Activated CD8-positive, alpha-beta T cell treated with anti-CD3 and anti-CD28 coated beads for 36 hours (primary cell): ENCODE results near the gene CASTOR1. TPM values are rescaled to one million over a fixed set of nuclear protein-coding genes. Genes with fewer than 3 reads are reported as not detected.

Source experiments
- ATAC-seq: fragments of 200-7000 bp; cut with Tn5 transposase; one replicate; pipeline ENCODE4 v1.10.0; 2021; ENCODE audit warnings: mild to moderate bottlenecking, moderate library complexity
- CTCF ChIA-PET: fragments of 350-600 bp; sonication (Branson Sonifier 250); formaldehyde crosslinking; loops from one replicate; lab custom pipeline; 2021; ENCODE audit warnings: antibody characterized with exemption; lab: Charles Lee
- POLR2A ChIA-PET: fragments of 350-600 bp; sonication (Branson Sonifier 250); formaldehyde crosslinking; loops from one replicate; lab custom pipeline; 2021; ENCODE audit warnings: antibody characterized with exemption; lab: Charles Lee
- DNase-seq: peaks from one replicate; pipeline ENCODE4 v3.0.0-alpha.2; 2020
- H3K27ac Mint-ChIP-seq: one replicate; pipeline ENCODE4 v1.8.0; 2021; ENCODE audit warnings: mild to moderate bottlenecking, mixed read lengths
- H3K27me3 Mint-ChIP-seq: one replicate; pipeline ENCODE4 v1.8.0; 2021; ENCODE audit warnings: mixed read lengths
- H3K36me3 Mint-ChIP-seq: one replicate; pipeline ENCODE4 v1.8.0; 2021; ENCODE audit warnings: low read depth, mixed read lengths
- H3K4me1 Mint-ChIP-seq: one replicate; pipeline ENCODE4 v1.8.0; 2021; ENCODE audit warnings: low read depth, mixed read lengths
- H3K4me3 Mint-ChIP-seq: one replicate; pipeline ENCODE4 v1.8.0; 2021; ENCODE audit warnings: mild to moderate bottlenecking, moderate library complexity, mixed read lengths
- H3K9me3 Mint-ChIP-seq: one replicate; pipeline ENCODE4 v1.8.0; 2021; ENCODE audit warnings: mixed read lengths
- CTCF ChIP-seq: fragments of 200-600 bp; IDR thresholded peaks from one replicate; pipeline ENCODE4 v1.8.0; 2022; ENCODE audit warnings: antibody characterized with exemption, mild to moderate bottlenecking
- intact Hi-C: fragments of 100-400 bp; cut with micrococcal nuclease; formaldehyde crosslinking; loops from one replicate; pipeline ENCODE4 v1.10.0; 2022
- total RNA-seq, 2 experiments: library from RNA; stranded (reverse); gene quantifications; one replicate each; pipeline ENCODE4 v1.2.3, GENCODE V29; 2021

The CASTOR1 gene
- total RNA-seq, 2 experiments from 2014 or later = 4.2 to 5.1 TPM

- H3K4me3 Mint-ChIP-seq = no peak overlapping the region
- H3K9me3 Mint-ChIP-seq = no peaks in the 10 kb centered on the region
- intact Hi-C loops = no loop called here
- ChIA-PET CTCF (interaction anchor here (1.8 kb wide), 2 partner anchors 22 to 66 kb away, joined by 4 to 6 read pairs; no protein-coding TSS in a partner anchor), POLR2A (interaction anchor here (0.8 to 8.5 kb wide), 4 partner anchors 8 to 58 kb away, joined by 3 to 68 read pairs (median 4); partner anchors contain the start of gene CASTOR1)
- ATAC-seq (no peak), DNase-seq (no peak)
- peak overlapping the region; percentile 26 for H3K27ac Mint-ChIP-seq
- H3K27me3 Mint-ChIP-seq = no peaks in the 10 kb centered on the region
- TF ChIP-seq CTCF = no peak
- peaks cover 78% of the 10 kb centered on the region for H3K4me1 Mint-ChIP-seq
- H3K36me3 Mint-ChIP-seq = peaks cover 14% of the 10 kb centered on the region
These were observed 32.2 kb upstream of the CASTOR1 start for GRCh38 chr22:30321461-30321860.

- ChIA-PET POLR2A (interaction anchor here (1.1 to 2.1 kb wide), 2 partner anchors 8 to 37 kb away, joined by 3 to 4 read pairs; no protein-coding TSS in a partner anchor), CTCF (interaction anchor here (0.7 to 1.0 kb wide), 3 partner anchors 12 to 32 kb away, joined by 3 to 6 read pairs (median 4); no protein-coding TSS in a partner anchor)
- H3K27me3 Mint-ChIP-seq = no peaks in the 10 kb centered on the region
- H3K9me3 Mint-ChIP-seq = no peaks in the 10 kb centered on the region
- no peak overlapping the region for H3K4me3 Mint-ChIP-seq
- peaks cover 18% of the 10 kb centered on the region for H3K36me3 Mint-ChIP-seq
- intact Hi-C loops = no loop called here
- no peak for TF ChIP-seq CTCF
- DNase-seq (no peak), ATAC-seq (no peak)
- peaks cover 84% of the 10 kb centered on the region for H3K4me1 Mint-ChIP-seq
- peak overlapping the region; percentile 76 for H3K27ac Mint-ChIP-seq
These were observed 30.8 kb upstream of the CASTOR1 start for GRCh38 chr22:30320021-30320556.

GRCh38 chr22:30318799-30319419 lies 29.6 kb upstream of the CASTOR1 start:
- Mint-ChIP-seq H3K36me3 (peaks cover 19% of the 10 kb centered on the region), H3K27me3 (no peaks in the 10 kb centered on the region), H3K4me1 (peaks cover 84% of the 10 kb centered on the region), H3K4me3 (no peak overlapping the region), H3K27ac (peak overlapping the region; percentile 76), H3K9me3 (no peaks in the 10 kb centered on the region)
- DNase-seq = no peak
- no peak for TF ChIP-seq CTCF
- CTCF ChIA-PET = interaction anchor here (1.0 kb wide), 1 partner anchor 12 kb away, joined by 3 read pairs; no protein-coding TSS in a partner anchor
- intact Hi-C loops = no loop called here
- POLR2A ChIA-PET = interaction anchor here (1.8 to 2.1 kb wide), 2 partner anchors 9 to 37 kb away, joined by 4 read pairs; partner anchors contain the start of gene SF3A1
- ATAC-seq = peak; percentile 31

GRCh38 chr22:30317778-30318177 lies 28.5 kb upstream of the CASTOR1 start:
- ChIA-PET POLR2A (interaction anchor here (1.8 to 8.7 kb wide), 2 partner anchors 8 to 38 kb away, joined by 4 to 68 read pairs; partner anchors contain the start of genes SF3A1 and TBC1D10A), CTCF (interaction anchor here (1.1 to 1.6 kb wide), 2 partner anchors 10 to 30 kb away, joined by 3 to 7 read pairs; no protein-coding TSS in a partner anchor)
- intact Hi-C loops = no loop called here
- peaks cover 21% of the 10 kb centered on the region for H3K36me3 Mint-ChIP-seq
- peak overlapping the region; percentile 76 for H3K27ac Mint-ChIP-seq
- peaks cover 82% of the 10 kb centered on the region for H3K4me1 Mint-ChIP-seq
- ATAC-seq (no peak), DNase-seq (no peak)
- TF ChIP-seq CTCF = no peak
- no peak overlapping the region for H3K4me3 Mint-ChIP-seq
- no peaks in the 10 kb centered on the region for H3K9me3 Mint-ChIP-seq
- H3K27me3 Mint-ChIP-seq = no peaks in the 10 kb centered on the region
